GM18517 (cell line): ENCODE measurements around the gene RASL10B.

Experiments
- ATAC-seq: cut with Tn5 transposase; IDR thresholded peaks from one replicate; pipeline ENCODE4 v1.9.1; 2021; ENCODE audit warnings: mild to moderate bottlenecking, moderate library complexity; ENCODE audit not compliant: unreplicated experiment

RASL10B gene

DNA sequence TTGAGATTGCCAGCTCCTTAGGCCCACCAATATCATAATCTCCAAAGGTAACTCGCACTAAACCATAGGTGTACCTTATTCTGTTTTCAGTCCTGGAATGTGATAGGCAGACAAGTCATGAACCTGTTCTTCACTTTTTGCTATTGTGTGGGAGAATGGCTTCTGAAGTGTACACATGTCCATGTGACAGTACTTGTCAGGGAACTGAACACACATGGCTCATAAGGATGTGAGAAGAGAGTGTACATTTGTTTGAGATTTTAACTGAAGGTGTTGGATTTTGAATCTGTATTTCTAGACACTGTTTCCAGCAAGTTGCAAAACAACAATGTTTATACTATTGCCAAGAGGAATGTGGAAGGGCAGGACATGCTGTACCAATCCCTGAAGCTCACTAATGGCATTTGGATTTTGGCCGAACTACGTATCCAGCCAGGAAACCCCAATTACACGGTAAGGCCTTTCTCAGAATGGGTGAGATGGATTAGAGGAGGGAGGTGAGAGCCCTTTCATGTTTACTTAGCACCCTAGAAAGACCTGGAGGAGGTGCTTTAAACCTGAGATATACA, 14.5 kb upstream of the RASL10B start:
- no peak for ATAC-seq

GRCh38 chr17:35717475-35717874, 14.0 kb upstream of the RASL10B start:
- no peak for ATAC-seq

DNA sequence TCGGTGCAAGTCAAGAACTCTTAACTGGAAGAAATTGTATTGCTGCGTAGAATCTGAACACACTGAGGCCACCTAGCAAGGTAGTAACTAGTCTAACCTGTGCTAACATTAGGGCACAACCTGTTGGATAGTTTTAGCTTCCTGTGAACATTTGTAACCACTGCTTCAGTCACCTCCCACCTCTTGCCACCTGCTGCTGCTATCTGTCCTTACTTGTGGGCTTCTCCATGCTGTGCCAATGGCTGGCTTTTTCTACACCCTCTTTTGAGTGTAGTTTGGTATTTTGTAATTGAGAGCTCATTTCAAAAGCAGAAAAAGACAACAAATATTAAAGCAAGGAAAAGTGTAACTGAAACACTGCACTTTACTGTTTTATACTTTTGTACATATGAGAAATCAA, 7.7 kb upstream of the RASL10B start:
- no peak for ATAC-seq

DNA sequence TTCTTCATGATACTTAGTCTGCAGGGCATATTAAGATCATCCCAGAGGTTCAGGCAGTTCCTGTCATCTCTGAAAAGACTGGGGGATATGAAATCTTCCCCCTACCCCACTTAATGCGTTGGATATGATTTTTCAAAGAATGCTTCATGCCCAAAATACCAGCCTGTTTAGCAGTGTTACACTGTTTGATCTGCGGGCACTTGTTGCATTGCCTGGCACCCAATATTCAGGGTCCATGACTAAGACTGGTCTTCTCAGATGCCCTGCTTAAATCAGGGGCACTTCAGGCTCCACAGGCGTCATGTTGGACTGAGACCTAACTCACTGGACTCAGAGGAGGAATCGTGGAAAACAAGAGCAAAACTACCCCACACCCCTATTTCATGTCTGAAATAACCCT, 6.4 kb upstream of the RASL10B start:
- ATAC-seq, result no peak

DNA sequence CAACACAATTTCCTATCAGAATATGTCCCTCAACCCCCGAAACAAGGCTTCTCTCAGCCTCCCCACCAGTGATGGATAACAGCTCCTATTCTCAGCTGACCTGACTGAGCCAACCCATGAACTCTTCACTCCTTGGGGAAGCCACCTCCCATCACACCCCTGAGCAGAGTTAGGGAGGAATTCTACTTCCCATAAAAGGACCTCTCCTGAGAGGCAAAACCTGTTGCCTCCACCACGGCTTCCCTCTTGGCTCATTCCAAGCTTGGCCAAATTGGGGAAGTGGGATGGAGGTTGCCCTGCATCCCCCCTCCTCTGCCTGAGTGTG, 5.7 kb upstream of the RASL10B start:
- ATAC-seq, result no peak

DNA sequence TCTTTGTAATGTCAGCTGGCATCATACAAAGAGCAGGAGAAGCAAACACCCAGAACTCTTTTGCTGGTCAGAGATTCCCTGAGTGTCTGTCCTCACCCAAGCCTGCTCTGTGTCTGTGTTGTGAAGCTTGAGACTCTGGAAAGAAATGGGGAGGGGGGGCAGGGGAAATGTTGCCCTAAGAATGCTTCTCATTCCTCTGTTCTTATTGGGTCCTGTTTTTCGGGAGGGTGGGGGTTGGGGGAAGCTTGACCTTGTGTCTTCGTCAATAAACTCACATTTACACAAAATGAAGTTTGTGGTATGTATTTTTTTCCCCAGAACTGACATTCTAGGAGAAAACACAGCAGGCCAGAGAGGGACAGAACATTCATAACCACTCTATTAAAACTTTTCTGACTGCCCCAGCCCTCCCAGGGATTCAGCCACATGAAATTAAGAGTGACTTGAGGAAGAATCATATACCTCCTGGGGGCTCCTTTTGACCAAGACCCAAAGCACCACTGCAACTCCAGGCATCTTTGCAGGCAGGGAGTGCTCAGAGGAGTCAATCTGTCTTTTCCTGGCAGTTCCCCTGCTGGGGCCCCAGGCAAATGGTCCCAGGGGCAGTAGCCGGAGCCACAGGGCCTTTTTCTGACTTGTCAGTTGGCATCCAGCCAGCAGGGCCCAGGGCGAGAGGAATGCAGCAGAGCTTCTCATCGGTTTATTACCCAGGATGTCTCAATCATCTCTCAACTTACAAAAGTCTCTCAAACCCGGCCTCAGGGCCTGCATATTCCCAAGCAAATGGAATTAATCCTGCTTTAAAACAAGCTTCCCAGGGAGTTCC, 5.1 kb upstream of the RASL10B start:
- ATAC-seq, result no peak

- no peak for ATAC-seq
Measured at GRCh38 chr17:35726953-35727460, 4.4 kb upstream of the RASL10B start.

- no peak for ATAC-seq
Measured at GRCh38 chr17:35727635-35728034, 3.8 kb upstream of the RASL10B start.

DNA sequence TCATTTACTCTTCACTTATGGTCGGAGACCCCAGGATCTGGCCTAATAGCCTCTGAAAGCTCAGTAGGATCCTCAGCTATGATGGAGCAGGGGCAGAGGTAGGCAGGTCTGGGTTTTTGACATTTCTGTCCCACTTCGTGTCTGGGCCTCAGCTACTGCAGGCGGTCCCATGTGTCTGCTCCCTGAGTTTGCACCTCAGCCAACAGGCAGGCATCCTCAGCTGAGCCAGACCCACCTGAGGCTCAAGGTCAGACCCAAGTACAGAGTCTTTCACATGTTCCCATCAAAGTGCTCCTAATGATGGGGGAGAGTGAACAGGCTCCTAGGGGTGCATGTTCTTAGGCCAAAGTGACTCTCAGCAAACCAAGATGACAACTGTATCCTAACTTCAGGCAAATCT, 2.9 kb upstream of the RASL10B start:
- no peak for ATAC-seq

DNA sequence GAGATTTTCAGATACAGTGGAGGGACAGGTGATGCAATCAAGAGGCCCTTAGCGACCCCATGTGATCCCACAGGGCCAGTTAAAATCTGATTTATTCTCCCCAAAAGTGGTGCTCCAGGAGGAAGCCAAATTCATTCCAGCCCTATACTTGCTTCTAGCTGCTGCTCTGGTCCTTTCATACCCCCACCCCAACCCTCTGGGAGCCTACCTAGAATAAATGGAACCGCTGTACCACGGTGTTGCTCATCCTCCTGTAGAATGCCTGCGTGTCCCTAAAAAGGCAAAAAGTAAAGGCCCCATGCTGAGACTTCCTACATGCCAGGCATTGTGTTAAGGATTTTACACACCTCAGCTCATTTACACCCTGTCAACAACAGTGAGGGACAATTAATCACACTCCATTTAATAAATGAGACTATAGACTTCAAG, 2.0 kb upstream of the RASL10B start:
- ATAC-seq, result no peak

DNA sequence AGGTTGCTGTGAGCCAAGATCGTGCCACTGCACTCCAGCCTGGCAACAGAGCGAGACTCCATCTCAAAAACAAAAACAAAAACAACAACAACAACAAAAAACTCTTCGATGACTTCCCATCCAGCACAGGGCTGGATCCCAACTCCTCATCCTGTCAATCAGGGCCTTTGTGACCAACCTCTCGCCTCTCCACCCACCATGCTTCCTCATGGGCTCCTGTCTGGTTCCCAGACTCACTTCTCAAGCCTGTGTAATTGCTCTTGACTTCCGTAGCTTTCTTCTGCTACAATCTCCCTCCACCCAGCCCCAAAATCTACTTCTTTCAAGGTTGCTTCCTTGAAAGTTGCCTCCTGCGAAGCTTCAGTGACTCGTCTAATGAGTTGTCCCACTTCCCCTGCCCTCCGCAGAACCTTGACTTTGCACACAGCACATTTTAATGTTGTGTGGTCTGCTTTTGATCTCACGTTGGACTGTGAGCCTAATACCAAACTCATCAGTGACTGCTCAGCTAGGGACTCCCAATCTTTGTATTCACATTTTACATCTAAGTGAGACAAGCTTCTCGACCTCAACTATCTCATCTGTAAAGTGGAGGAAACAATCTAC, 936 bp upstream of the RASL10B start:
- no peak for ATAC-seq

DNA sequence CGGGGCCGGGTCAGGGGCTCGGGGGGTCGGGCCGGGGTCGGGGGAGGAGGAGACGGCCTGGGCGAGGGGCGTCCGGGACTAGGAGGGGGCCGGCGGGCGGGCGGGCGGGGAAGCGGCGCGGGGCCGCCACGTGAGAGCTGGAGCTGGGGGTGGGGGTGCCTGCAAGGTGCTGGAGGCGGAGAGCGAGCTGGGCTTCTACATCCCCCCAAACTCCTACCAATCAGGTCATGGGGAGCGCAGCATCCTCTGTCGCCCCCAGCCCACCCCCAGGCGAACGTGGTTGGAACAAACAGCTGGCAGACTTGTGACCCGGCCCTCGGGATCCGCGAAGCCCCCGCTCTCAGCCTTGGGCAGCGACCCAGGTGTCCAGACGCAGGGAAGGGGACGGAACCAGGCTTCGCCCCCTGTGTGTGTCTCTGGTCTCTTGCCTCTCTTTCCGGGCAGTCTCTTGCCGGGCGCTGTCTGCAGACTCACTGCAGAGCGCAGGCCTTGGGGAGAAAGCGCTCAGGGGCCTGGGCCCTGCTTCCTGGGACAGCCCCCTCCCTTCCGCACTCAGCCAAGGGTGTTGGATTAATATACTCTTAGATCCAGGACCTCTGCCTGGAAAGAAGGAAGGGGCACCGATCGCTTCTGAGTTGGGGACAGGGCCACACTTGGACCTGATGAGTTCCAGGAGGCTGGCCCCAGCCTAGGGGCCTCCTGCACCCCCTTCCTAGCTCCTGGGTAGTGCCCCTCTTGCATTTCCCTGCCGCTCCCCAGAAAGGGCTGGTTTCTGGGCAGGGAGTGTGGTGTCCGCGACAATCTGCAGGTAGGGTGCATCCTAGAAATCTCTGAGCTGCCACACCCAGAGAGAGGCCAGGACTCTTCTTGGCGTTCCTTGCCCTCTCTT, 722 bp downstream of the RASL10B start:
- ATAC-seq, result no peak

GRCh38 chr17:35732806-35733136, 1.3 kb downstream of the RASL10B start:
- ATAC-seq, result no peak

- no peak for ATAC-seq
Measured at GRCh38 chr17:35733366-35733765, 1.9 kb downstream of the RASL10B start.

DNA sequence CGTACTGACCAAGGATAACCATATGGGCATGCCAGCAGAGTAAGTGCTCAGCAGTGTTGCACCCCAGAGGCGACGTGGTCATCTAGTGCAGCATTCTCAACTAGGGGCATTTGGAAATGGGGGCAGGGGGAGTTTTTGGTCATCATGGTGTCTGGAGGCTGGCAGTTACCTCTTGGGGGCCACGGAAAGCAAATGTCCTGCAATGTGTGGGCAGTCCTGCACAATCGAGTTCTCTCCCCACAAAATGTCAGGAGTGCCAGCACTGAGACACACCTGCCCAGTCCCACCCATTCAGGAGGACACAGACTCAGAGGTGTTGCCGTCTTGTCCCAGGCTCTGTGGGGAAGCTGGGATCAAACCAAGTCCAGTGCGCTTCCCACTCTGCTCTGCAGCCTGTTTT, 3.0 kb downstream of the RASL10B start:
- no peak for ATAC-seq

DNA sequence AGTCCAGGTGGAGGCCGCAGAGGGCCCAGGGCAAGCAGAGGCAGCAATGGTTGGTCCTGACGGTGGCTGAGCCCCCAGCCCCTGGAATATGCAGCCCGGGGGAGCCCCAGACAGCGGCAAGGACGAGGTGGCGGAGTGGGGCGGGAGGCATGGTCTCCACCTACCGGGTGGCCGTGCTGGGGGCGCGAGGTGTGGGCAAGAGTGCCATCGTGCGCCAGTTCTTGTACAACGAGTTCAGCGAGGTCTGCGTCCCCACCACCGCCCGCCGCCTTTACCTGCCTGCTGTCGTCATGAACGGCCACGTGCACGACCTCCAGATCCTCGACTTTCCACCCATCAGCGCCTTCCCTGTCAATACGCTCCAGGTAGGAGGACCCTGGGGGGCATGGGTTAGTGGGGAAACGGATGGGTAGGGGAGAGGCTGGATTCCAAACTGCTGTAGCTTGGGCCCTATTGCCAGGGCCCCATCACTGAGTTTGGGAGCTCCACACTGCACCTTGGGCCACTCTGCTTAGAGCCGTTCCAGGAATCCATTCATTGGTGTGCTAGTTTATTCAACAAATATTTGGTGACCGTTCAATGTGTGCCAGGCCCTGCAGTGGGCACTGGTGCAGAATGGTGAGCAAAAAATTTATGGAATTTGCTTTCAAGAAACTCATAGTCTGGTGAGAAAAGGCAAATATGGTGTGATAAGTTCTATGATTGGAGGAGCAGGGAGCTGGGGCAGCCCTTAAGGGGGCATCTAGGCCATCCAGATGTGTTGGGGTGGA, 3.8 kb downstream of the RASL10B start:
- ATAC-seq, result no peak

GRCh38 chr17:35736236-35736635, 4.8 kb downstream of the RASL10B start:
- ATAC-seq, result no peak

- ATAC-seq, result no peak
Measured at GRCh38 chr17:35738519-35739133, 7.2 kb downstream of the RASL10B start.

- no peak for ATAC-seq
Measured at GRCh38 chr17:35740216-35740615, 8.8 kb downstream of the RASL10B start.
